Panc1 (cell line): ENCODE measurements around the gene NDUFAF8. TPM values are rescaled to one million over a fixed set of nuclear protein-coding genes. Genes with fewer than 3 reads are reported as not detected.

Source experiments
- ATAC-seq: fragments of 200-7000 bp; cut with Tn5 transposase; 2 replicates; pipeline ENCODE4 v1.9.1; 2020; ENCODE audit warnings: mild to moderate bottlenecking, moderate library complexity
- BruUV-seq: library from RNA; stranded (reverse); fragments of 400-500 nt; replicated peaks from 2 replicates; lab custom pipeline; 2021; lab: Mats Ljungman, UMichigan
- CTCF ChIA-PET: fragments of 300-600 bp; sonication (Branson Sonifier 250); formaldehyde crosslinking; loops from one replicate; lab custom pipeline; 2022; ENCODE audit warnings: antibody characterized with exemption; lab: Charles Lee
- POLR2A ChIA-PET: fragments of 300-600 bp; sonication (Branson Sonifier 250); formaldehyde crosslinking; loops from one replicate; lab custom pipeline; 2022; ENCODE audit warnings: antibody characterized with exemption; lab: Charles Lee
- DNase-seq: peaks from one replicate; pipeline ENCODE4 v3.0.0-alpha.2; 2010; ENCODE audit warnings: low read depth, low spot score
- H3K27ac ChIP-seq: 2 replicates; pipeline ENCODE4 v1.5.1; 2011; ENCODE audit warnings: mild to moderate bottlenecking, low read length, inconsistent platforms
- H3K27me3 ChIP-seq: fragments of 200-500 bp; sonication (Bioruptor generic); 2 replicates; pipeline ENCODE4 v1.6.0; 2014; ENCODE audit warnings: low read length, inconsistent platforms; ENCODE audit not compliant: control insufficient read depth, insufficient read depth
- H3K36me3 ChIP-seq: fragments of 200-500 bp; sonication (Bioruptor generic); 2 replicates; pipeline ENCODE4 v1.5.1; 2014; ENCODE audit warnings: inconsistent platforms, mild to moderate bottlenecking, low read length, moderate library complexity; ENCODE audit not compliant: control insufficient read depth, insufficient read depth
- H3K4me1 ChIP-seq: 2 replicates; pipeline ENCODE4 v1.5.1; 2011; ENCODE audit warnings: inconsistent platforms, mild to moderate bottlenecking, low read length, moderate library complexity; ENCODE audit not compliant: control insufficient read depth, insufficient read depth
- H3K4me3 ChIP-seq, 2 experiments: 2 replicates each; pipeline ENCODE4 v1.5.1; 2011 to 2012; ENCODE audit warnings: low read depth in 2 of 2, low read length in 2 of 2, mild to moderate bottlenecking in 2 of 2, inconsistent platforms in 1 of 2, moderate library complexity in 1 of 2
- H3K9me3 ChIP-seq: fragments of 200-500 bp; sonication (Bioruptor generic); 2 replicates; pipeline ENCODE4 v1.5.1; 2014; ENCODE audit warnings: low read depth, mild to moderate bottlenecking, inconsistent platforms, low read length, moderate library complexity; ENCODE audit not compliant: control insufficient read depth, insufficient read depth
- POLR2AphosphoS5 ChIP-seq: IDR thresholded peaks from 2 replicates; pipeline ENCODE4 v1.6.1; 2012; ENCODE audit warnings: mild to moderate bottlenecking, low read depth, low read length, moderate library complexity
- SIN3A ChIP-seq: IDR thresholded peaks from 2 replicates; pipeline ENCODE4 v1.6.1; 2012; ENCODE audit warnings: low read depth, mild to moderate bottlenecking, low read length, moderate library complexity, borderline replicate concordance; ENCODE audit not compliant: insufficient read depth
- TCF7L2 ChIP-seq: IDR thresholded peaks from 2 replicates; pipeline ENCODE4 v1.6.1; 2011; ENCODE audit warnings: mild to moderate bottlenecking, low read depth, low read length, inconsistent platforms
- in situ Hi-C: cut with HindIII; loops from 2 replicates; pipeline ENCODE4 v1.10.0; 2016; ENCODE audit warnings: low sequenced_read_pairs, low pct_unique_long_range_greater_than_20kb
- intact Hi-C: fragments of 100-400 bp; cut with micrococcal nuclease; formaldehyde crosslinking; loops from one replicate; pipeline ENCODE4 v1.10.0; 2022; ENCODE audit not compliant: unreplicated experiment
- total RNA-seq: library from RNA; stranded (reverse); gene quantifications from one replicate; pipeline ENCODE4 v1.2.1, GENCODE V29; 2021; ENCODE audit not compliant: unreplicated experiment
- TF ChIP-seq, protein P1 (sequence below), 2 experiments: IDR thresholded peaks; 2 replicates each; pipeline ENCODE4 v1.6.1; 2011 to 2012; ENCODE audit warnings: low read depth in 2 of 2, control low read depth in 1 of 2, low read length in 1 of 2, mild to moderate bottlenecking in 1 of 2, moderate library complexity in 1 of 2; ENCODE audit not compliant: insufficient read depth in 1 of 2
- TF ChIP-seq, protein P2 (sequence below): fragments of 450-650 bp; IDR thresholded peaks from 2 replicates; pipeline ENCODE4 v1.5.1; 2017; ENCODE audit warnings: mild to moderate bottlenecking

Gene NDUFAF8
- total RNA-seq, 1 experiment from 2014 or later = 75.8 TPM

DNA sequence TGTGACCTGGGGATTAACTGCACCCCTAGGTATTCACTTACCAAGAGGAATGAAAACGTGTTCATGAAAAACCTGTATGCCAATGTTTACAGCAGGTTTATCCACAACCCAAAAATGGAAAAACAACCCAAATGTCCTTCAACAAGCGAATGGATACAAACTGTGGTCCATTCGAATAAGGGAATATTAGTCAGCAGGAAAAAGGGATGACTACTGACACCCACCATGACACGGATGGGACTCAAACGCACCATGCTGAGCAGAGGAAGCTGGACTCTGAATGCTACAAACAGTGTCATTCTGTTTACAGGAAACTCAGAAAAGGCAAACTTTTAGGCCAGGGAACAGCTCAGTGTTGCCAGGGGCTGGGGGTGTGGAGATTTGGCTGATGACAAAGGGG is 51.1 kb downstream of the NDUFAF8 start:
- Histone ChIP-seq H3K27ac (no peak overlapping the region), H3K4me1 (peaks cover 24% of the 10 kb centered on the region), H3K36me3 (no peaks in the 10 kb centered on the region; the same call in none of the 2 replicates), H3K9me3 (no peaks in the 10 kb centered on the region), H3K27me3 (no peaks in the 10 kb centered on the region), H3K4me3 (no peak overlapping the region)
- in situ Hi-C loops (no loop called here), intact Hi-C loops (loop anchor here (5.0 kb wide), 1 partner anchor 112 kb away; no protein-coding TSS in a partner anchor)
- BruUV-seq = no TSS peak
- TF ChIP-seq, protein P1, sequence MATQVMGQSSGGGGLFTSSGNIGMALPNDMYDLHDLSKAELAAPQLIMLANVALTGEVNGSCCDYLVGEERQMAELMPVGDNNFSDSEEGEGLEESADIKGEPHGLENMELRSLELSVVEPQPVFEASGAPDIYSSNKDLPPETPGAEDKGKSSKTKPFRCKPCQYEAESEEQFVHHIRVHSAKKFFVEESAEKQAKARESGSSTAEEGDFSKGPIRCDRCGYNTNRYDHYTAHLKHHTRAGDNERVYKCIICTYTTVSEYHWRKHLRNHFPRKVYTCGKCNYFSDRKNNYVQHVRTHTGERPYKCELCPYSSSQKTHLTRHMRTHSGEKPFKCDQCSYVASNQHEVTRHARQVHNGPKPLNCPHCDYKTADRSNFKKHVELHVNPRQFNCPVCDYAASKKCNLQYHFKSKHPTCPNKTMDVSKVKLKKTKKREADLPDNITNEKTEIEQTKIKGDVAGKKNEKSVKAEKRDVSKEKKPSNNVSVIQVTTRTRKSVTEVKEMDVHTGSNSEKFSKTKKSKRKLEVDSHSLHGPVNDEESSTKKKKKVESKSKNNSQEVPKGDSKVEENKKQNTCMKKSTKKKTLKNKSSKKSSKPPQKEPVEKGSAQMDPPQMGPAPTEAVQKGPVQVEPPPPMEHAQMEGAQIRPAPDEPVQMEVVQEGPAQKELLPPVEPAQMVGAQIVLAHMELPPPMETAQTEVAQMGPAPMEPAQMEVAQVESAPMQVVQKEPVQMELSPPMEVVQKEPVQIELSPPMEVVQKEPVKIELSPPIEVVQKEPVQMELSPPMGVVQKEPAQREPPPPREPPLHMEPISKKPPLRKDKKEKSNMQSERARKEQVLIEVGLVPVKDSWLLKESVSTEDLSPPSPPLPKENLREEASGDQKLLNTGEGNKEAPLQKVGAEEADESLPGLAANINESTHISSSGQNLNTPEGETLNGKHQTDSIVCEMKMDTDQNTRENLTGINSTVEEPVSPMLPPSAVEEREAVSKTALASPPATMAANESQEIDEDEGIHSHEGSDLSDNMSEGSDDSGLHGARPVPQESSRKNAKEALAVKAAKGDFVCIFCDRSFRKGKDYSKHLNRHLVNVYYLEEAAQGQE (IDR thresholded peaks at IDR 0.05; ENCODE audit: insufficient read depth in 1 of 2, low read depth in 2 of 2, low read length in 1 of 2) = no peak
- TF ChIP-seq TCF7L2 (no peak), POLR2AphosphoS5 (no peak), SIN3A (no peak)
- TF ChIP-seq, protein P2, sequence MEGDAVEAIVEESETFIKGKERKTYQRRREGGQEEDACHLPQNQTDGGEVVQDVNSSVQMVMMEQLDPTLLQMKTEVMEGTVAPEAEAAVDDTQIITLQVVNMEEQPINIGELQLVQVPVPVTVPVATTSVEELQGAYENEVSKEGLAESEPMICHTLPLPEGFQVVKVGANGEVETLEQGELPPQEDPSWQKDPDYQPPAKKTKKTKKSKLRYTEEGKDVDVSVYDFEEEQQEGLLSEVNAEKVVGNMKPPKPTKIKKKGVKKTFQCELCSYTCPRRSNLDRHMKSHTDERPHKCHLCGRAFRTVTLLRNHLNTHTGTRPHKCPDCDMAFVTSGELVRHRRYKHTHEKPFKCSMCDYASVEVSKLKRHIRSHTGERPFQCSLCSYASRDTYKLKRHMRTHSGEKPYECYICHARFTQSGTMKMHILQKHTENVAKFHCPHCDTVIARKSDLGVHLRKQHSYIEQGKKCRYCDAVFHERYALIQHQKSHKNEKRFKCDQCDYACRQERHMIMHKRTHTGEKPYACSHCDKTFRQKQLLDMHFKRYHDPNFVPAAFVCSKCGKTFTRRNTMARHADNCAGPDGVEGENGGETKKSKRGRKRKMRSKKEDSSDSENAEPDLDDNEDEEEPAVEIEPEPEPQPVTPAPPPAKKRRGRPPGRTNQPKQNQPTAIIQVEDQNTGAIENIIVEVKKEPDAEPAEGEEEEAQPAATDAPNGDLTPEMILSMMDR = no peak
- ATAC-seq = no peak
- ChIA-PET CTCF (interaction anchor here (0.6 kb wide), 2 partner anchors 19 to 109 kb away, joined by 4 to 6 read pairs; no protein-coding TSS in a partner anchor), POLR2A (no interaction called here)
- no peak for DNase-seq

Other genes with a start within 250 kb of the NDUFAF8 start
- 43.7 TPM for gene CHMP6, start 247.5 kb upstream of the NDUFAF8 start, total RNA-seq
- 125 TPM for gene BAIAP2, start 204.2 kb upstream of the NDUFAF8 start, total RNA-seq
- not detected for gene PVALEF, start 73.8 kb upstream of the NDUFAF8 start, total RNA-seq
- 3.7 TPM for gene AATK, start 73.1 kb upstream of the NDUFAF8 start, total RNA-seq
- gene CEP131, start 16.4 kb upstream of the NDUFAF8 start, total RNA-seq = 26.0 TPM
- 44.9 TPM for gene TEPSIN, start 263 bp upstream of the NDUFAF8 start, total RNA-seq
- 188 TPM for gene SLC38A10, start 56.0 kb downstream of the NDUFAF8 start, total RNA-seq
- 77.4 TPM for gene BAHCC1, start 156.1 kb downstream of the NDUFAF8 start, total RNA-seq